Measurements from ENCODE around the gene NSUN6.
"Not testable (repeated sequence)": the region's sequence is repeated elsewhere in the genome, so short reads cannot be mapped to it uniquely, and the experiment has no call there.

Gene NSUN6

GRCh38 chr10:18571780-18572179, 79.6 kb downstream of the NSUN6 start:
- TF ChIP-seq POLR2A (IDR thresholded peaks at IDR 0.05; ENCODE audit: low read length) = no peak
- TF ChIP-seq GATA1 (IDR thresholded peaks at IDR 0.05; ENCODE audit: low read depth, low read length) = no peak

GRCh38 chr10:18571076-18571475, 80.3 kb downstream of the NSUN6 start:
- no peak for TF ChIP-seq POLR2A (IDR thresholded peaks at IDR 0.05; ENCODE audit: low read length)
- no peak for TF ChIP-seq GATA1 (IDR thresholded peaks at IDR 0.05; ENCODE audit: low read depth, low read length)
- DNase-seq = no peak

More at GRCh38 chr10:18571780-18572179, 79.6 kb downstream of the NSUN6 start:
- no peak for DNase-seq

- DNase-seq = not testable (repeated sequence)
These were observed 81.0 kb downstream of the NSUN6 start for GRCh38 chr10:18570386-18570785.

- no peak for TF ChIP-seq POLR2A (IDR thresholded peaks at IDR 0.05; ENCODE audit: low read length)
- no peak for TF ChIP-seq GATA1 (IDR thresholded peaks at IDR 0.05; ENCODE audit: low read depth, low read length)
- no peak for DNase-seq
These were observed 84.0 kb downstream of the NSUN6 start for GRCh38 chr10:18567343-18567856.

GRCh38 chr10:18566177-18566576, 85.2 kb downstream of the NSUN6 start:
- TF ChIP-seq GATA1 (IDR thresholded peaks at IDR 0.05; ENCODE audit: low read depth, low read length) = no peak
- no peak for TF ChIP-seq POLR2A (IDR thresholded peaks at IDR 0.05; ENCODE audit: low read length)
- no peak for DNase-seq

GRCh38 chr10:18565006-18565405, 86.4 kb downstream of the NSUN6 start:
- no peak for DNase-seq
- TF ChIP-seq GATA1 (IDR thresholded peaks at IDR 0.05; ENCODE audit: low read depth, low read length) (no peak), POLR2A (IDR thresholded peaks at IDR 0.05; ENCODE audit: low read length) (no peak)

- no peak for DNase-seq
- TF ChIP-seq GATA1 (IDR thresholded peaks at IDR 0.05; ENCODE audit: low read depth, low read length) (no peak), POLR2A (IDR thresholded peaks at IDR 0.05; ENCODE audit: low read length) (no peak)
These were observed 88.2 kb downstream of the NSUN6 start for GRCh38 chr10:18563003-18563726.

GRCh38 chr10:18561861-18562551, 89.4 kb downstream of the NSUN6 start:
- no peak for DNase-seq
- TF ChIP-seq GATA1 (IDR thresholded peaks at IDR 0.05; ENCODE audit: low read depth, low read length) (no peak), POLR2A (IDR thresholded peaks at IDR 0.05; ENCODE audit: low read length) (no peak)

- no peak for DNase-seq
- TF ChIP-seq GATA1 (IDR thresholded peaks at IDR 0.05; ENCODE audit: low read depth, low read length) (no peak), POLR2A (IDR thresholded peaks at IDR 0.05; ENCODE audit: low read length) (no peak)
These were observed 93.4 kb downstream of the NSUN6 start for GRCh38 chr10:18557960-18558359.

- DNase-seq = no peak
- TF ChIP-seq POLR2A (IDR thresholded peaks at IDR 0.05; ENCODE audit: low read length) (no peak), GATA1 (IDR thresholded peaks at IDR 0.05; ENCODE audit: low read depth, low read length) (no peak)
These were observed 94.8 kb downstream of the NSUN6 start for GRCh38 chr10:18556522-18557147.

- no peak for DNase-seq
- TF ChIP-seq POLR2A (IDR thresholded peaks at IDR 0.05; ENCODE audit: low read length) (no peak), GATA1 (IDR thresholded peaks at IDR 0.05; ENCODE audit: low read depth, low read length) (no peak)
These were observed 96.9 kb downstream of the NSUN6 start for GRCh38 chr10:18554479-18554878.

GRCh38 chr10:18551473-18551872, 99.9 kb downstream of the NSUN6 start:
- no peak for TF ChIP-seq GATA1 (IDR thresholded peaks at IDR 0.05; ENCODE audit: low read depth, low read length)
- no peak for TF ChIP-seq POLR2A (IDR thresholded peaks at IDR 0.05; ENCODE audit: low read length)

GRCh38 chr10:18549105-18549504, 102.3 kb downstream of the NSUN6 start:
- DNase-seq = no peak
- TF ChIP-seq GATA1 (IDR thresholded peaks at IDR 0.05; ENCODE audit: low read depth, low read length) = no peak
- TF ChIP-seq POLR2A (IDR thresholded peaks at IDR 0.05; ENCODE audit: low read length) = no peak

More at GRCh38 chr10:18551473-18551872, 99.9 kb downstream of the NSUN6 start:
- DNase-seq = no peak

- DNase-seq = no peak
- TF ChIP-seq GATA1 (IDR thresholded peaks at IDR 0.05; ENCODE audit: low read depth, low read length) (no peak), POLR2A (IDR thresholded peaks at IDR 0.05; ENCODE audit: low read length) (no peak)
These were observed 105.6 kb downstream of the NSUN6 start for GRCh38 chr10:18545621-18546305.

Data from erythroblast (primary cell).